GM12872 (cell line): ENCODE results near the gene PRDM5.

Experiments used
- CTCF ChIP-seq: IDR thresholded peaks from 3 replicates; pipeline ENCODE4 v1.5.1; 2011; ENCODE audit warnings: low read depth, mild to moderate bottlenecking, low read length, moderate library complexity; ENCODE audit not compliant: insufficient read depth

PRDM5 gene

DNA sequence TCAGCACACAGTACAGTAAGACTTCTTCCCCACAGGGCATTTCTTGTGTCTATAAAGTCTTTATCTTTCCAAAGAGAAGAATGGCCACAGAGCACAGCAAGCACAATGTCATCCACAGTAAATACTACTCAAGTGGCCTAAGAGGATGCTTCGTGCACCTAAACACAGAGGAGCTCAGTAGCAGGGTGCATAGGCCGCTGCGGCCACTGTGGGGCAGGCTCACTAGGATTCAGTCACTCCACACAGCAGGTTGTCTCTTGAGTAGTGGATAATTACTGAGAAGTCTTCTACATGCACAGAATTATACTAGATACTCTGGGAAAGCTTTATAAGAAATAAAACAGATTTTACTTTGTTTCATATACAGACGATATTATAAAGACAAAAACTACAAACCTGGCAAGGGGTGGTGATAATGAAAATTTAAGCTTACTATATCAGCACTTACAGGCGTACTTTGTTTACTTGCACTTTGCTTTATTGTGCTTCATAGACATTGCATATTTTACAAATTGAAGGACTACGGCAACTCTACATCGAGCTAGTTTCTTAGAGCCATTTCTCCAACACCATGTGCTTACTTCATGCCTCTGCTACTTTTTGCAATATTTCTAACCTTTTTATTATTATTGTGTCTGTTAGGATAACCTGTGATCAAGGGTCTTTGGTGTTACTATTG is 78.5 kb downstream of the PRDM5 start:
- peak; percentile 32; the same call in 1 of the 3 replicates for TF ChIP-seq CTCF

GRCh38 chr4:120842031-120842430 is 80.5 kb downstream of the PRDM5 start:
- TF ChIP-seq CTCF = no peak

DNA sequence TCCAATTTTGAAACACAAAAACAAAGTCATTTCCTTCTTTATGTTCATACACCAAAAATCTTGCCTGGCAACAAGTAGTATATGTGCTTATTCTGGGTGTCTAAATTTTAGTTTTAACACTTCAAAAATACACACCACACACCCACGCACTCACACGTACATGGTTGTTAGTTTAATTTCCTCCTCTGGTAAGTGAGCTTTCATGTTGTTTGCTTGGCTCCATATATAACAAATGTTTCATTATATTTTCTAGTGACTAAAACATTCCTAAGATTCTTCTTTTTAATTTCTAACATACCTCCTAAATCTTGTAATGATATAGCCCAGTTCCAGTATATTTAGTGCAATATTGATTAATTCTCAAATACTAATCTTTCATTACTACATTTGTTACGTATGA is 80.9 kb downstream of the PRDM5 start:
- no peak for TF ChIP-seq CTCF

- TF ChIP-seq CTCF = no peak
Observed at GRCh38 chr4:120839974-120840751, 82.4 kb downstream of the PRDM5 start.

- no peak for TF ChIP-seq CTCF
Observed at GRCh38 chr4:120839334-120839973, 83.1 kb downstream of the PRDM5 start.

GRCh38 chr4:120838784-120839183 is 83.7 kb downstream of the PRDM5 start:
- no peak for TF ChIP-seq CTCF

DNA sequence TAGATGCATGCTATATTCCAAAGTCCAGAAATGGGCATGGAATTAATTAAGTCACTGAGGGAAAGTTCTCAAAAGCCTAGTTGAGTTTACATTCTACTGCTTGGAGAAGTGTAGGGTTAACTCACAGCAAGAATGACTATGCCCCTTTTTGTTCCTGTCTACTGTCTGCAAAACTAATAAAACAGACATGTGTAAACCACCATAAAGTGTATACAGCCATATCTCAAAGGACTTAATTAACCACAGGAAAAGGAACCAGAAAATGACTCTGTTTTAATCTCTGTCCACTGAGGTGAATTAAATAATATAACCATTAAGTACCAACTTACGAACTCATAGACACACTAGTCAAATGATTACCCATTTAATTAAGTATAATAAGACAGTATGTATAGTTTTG is 84.9 kb downstream of the PRDM5 start:
- TF ChIP-seq CTCF = no peak
